Fibroblast of skin of scalp (primary cell): Measurements from ENCODE around the gene CD247.

ENCODE experiments used
- DNase-seq: peaks from one replicate; pipeline ENCODE4 v3.0.0-alpha.2; 2013

CD247 gene

DNA sequence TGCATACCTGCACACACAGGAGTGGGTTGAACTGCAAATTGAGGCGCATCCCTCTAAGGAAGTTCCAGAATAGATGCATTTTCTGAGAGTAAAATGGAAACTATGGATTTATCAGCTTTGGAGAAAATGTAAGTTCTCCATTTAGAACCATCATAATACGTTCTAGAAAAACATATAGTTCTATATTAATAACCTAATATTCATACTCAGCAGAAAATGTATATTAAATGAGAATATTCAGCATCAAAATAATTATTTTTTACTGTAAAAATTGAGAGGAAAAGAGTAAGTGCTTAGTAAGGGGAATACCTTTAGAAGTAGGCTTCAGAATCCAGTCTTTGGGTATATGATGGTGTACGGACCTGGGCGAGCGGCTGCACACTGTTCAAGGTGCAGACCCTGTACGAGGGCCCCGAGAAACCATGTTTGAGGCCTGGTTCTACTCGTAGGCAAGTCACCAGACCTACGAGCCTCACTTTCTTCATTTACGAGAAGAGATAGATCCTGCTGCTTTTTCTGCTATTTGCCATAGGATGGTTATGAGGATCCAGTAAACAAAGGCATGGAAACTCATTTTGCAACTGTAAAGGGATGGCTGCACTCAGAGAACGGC, 6.8 kb downstream of the CD247 start:
- no peak for DNase-seq

DNA sequence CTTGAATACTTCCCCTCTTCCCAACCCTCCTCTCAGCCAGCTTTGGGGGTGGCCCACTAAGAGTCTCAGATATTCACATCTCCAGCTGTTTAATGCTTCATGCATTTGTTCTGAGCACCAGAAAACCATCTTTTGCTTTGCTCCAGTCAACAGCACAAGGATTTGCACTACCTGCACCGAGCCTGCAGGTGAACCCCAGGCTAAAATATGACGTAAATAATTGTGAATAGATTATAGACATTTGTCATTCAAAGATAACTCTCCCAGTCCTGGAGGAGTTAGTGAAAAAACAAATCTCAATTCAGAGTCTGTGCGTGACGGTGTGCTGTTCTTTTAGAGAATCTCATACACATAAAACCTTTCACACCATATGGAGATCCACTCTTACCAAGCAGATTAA, 7.4 kb downstream of the CD247 start:
- no peak for DNase-seq

DNA sequence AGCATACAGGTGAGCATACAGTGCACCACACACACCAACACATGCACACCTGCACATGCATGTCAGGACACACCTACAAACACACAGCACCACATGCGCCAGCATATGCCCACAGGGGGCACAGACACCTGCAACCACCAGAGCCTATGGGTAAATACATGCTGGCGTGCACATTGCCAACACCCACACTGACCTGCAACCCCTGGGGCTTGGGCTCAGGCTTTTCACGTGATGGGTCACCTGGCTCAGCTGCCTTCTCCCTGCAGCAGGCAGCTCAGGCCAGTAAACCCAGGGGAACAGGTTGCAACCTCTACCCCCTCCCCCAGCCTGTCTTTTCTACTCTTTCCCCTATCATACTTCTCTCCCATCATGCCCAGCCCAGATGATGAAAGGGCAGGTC, 8.1 kb downstream of the CD247 start:
- no peak for DNase-seq

DNA sequence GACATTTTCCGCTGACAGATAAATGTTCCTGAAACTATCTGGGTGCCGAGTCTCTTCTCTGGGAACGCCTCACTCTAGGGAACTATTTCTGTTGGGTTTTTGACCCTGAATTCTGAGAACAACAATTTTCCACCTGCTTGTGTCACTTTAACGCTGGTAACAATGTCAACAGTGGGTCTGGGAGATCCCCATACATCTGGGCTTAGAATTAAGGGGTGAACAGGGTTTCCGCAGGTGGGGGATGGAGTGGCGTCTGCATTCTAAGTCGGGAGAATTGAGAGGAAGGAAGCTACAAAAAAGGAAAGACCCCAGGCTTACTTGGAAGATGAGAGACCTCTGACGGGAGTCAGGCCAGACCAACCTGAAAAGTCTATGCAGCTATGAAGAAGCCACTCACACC, 8.7 kb downstream of the CD247 start:
- DNase-seq, result no peak

DNA sequence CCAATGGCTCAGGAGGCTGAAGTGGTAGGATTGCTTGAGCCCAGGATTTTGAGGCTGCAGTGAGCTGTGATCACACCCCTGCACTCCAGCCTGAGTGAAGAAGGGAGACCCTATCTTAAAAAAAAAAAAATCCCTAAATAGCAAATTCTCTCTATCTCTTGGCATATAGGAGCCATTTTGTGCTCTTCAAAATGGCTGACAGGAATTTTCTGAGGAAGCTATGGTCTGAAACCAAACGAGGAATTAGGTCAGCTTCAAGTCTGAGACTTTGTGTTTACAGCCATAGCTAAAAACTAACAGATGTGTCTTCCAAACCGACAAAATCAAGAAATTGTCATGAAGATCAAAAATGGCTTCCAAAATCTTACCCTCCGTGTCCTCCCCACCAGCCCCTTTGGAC, 10.6 kb downstream of the CD247 start:
- no peak for DNase-seq

DNA sequence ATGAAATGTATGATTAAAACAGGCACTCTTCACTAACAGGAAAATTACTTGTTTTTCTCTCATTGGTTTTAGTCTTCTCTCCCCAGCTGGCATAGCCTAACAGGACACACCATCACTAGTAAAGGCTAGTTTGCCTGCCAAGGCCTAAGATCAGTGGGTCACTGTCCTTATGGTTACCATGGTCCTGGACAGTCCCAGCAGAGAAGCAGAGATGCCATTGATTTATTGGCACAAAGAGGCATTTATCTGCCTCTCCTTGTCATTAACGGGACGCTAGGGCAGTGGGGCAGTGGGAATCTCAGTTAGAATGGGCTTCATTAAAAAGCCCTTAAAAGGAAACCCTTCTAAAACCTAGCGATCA, 13.9 kb downstream of the CD247 start:
- DNase-seq, result no peak

DNA sequence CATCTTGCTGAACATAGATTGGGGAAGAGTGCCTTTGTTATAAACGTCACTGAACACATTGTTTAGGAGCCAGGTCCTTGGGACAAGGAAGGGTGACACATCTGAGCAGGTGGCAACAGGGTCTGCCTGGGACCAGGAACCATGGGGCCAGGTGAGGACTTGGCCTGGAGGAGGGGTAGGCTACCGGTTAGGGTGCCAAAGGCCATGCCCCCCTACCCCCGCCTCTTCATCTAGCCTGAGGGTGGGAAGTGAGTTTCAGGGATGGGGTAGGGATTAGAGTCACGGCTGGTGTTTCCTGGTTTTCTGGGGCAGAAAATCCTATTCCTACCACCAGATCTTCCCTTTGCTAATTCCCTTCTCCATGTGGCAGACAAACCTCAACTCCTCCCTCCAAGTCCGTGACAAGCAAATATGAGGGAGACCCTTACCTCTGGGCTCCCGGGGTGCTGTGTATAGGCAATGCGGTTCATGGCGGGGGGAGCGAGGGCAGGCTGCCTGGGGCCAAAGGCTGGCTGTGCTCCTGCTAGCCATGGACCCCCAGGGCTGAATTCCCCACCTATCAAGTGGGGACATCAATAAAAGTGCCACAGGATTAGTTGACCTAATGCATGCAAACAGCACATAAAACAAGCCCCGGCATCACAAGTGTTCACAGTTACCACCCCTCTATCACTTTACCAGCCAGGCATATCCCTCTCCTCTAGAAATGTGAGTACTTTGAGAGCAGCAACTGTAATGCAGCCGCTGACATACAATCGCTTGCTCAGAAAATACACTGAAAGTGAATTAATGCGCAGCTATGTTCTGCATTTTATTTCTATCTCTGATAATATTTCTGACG, 14.5 kb downstream of the CD247 start:
- DNase-seq, result no peak

DNA sequence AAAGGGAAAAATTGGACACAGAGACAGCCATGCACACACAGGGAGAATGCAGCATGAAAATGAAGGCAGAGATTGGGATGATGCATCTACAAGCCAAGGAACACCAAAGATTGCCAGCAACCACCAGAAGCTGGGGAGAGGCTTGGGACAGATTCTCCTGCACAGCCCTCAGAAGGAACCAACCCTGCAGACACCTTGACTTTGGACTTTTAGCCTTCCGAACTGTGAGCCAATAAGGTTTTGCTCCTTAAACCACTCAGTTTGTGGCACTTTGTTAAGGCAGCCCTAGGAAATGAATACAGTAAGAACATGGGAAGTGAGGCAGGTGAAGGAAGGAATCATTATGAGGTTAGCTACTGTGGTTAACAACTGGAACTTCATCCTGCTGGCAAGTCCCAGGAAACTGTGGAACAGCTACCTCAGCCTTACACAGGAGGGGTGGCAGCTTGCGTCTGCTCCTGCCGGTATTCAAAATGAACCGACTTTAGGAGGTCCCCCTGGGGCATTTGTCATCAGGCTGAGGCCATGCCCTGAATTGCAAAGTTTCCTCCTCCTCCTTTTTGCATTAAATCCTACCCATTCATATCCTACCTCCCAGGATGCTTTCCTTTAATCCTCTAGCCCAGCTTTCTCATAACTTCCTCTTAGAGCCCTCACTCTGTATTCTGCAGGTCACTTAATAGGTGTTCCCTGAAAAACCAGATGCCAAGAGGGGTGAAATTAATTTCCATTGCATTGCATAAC, 15.4 kb downstream of the CD247 start:
- DNase-seq, result no peak

DNA sequence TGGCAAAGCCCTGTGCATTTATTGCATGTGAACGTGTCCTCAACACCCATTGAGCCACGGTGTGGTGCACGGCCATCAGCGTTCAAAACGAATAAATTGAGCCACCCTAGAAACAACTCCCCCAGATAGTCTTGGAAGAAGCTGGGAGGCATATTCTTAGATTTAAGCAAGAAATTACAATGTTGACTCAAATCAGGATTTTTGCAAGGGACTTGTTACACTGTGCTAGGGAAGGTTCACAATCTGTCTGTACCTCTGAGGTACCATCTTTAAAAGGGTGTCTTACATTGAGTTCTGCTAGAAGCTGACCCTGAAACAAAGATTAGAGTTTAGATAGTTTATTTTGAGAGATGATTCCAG, 16.2 kb downstream of the CD247 start:
- no peak for DNase-seq

DNA sequence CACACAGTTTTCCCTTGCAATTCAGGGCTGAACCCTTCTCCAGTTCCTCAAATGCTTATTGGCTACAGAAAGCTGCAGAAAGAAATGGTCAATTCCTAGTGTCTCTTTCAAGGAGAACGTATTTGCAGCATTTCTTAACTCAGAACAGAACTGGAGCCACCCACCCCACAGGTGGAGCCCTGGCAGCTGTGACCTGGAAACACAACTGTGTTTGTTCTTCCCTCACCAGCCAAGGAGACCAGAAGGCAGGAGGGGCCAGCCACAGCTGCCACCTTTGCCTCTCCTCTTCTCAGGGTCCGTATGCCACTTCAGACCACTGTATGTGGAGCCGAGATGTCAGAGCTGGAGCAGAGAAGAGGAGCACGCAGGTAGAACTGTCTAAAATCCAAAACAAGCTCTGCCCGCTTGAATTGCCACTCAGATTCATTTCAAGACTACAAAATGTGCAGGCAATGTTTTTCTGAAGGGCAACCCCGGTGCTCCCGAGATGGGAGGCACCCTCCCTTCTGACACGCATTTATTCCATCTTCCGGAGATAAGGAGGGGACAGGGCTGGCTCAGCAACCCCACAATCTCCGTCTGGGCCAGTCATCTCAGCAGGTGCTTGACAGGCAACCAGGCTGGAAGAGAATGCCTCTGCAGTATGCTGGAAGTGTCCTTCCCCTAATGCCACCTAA, 16.7 kb downstream of the CD247 start:
- no peak for DNase-seq

DNA sequence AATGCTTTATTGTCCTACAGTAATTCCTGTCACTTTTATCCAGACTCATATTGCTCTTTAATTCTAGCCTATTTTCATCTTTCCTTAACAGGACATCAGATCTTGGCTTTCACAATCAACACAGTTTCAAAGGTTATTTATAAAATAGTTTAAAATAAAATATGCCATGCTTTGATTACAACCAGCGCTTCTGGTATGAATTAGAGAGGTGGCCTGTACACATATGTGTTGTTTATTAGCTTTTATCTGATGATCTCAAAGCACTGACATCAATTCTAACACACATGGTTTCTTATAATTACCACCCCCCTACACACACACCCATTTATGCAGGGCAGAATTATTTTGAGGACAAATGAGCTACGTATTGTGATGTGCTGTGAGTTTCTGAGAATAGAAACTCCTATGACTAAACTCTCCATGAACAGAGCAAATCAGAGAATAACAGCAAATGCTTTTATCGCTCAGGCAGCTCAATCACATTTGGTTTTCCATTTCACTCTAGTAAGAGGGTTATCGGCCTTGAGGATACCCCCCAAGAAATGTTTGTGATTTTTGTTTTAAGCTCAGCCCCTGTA, 18.0 kb downstream of the CD247 start:
- no peak for DNase-seq

DNA sequence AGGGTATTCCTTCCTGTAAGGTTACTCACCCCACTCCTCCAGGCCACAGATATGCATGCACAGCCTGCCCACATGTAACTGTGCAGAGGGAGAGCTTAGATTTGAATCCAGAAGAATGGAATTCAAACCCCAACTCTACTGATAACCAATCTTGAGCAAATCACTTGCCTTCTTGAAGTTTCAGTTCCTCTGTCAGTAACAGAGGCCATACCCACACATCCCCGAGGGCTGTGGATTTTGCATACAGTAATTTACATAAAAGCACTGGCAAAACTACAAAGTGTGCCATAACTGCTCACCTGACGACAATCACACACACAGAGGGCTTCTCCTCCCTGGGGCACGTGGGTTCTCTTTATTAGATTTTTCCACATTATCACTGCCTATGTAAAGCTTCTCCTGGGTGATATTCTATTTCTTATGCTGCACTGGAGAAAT, 18.6 kb downstream of the CD247 start:
- DNase-seq, result no peak

DNA sequence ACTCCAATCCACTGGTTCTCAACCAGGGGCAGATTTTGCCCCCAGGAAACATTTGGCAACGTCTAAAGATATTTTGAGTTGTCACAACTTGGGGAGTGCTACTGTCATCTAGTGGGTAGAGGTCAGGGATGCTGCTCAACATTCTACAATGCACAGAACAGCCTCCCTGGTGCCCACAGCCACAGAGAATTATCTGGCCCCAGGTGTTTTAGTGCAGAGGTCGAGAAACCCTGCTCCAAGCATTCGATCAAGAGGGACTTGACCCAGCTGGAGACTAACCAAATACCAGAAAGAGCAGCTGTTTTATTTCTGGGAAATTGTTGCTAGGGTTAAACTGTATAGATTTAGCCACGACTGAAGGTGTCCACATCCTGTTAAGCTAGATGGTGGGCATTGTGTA, 19.2 kb downstream of the CD247 start:
- no peak for DNase-seq

DNA sequence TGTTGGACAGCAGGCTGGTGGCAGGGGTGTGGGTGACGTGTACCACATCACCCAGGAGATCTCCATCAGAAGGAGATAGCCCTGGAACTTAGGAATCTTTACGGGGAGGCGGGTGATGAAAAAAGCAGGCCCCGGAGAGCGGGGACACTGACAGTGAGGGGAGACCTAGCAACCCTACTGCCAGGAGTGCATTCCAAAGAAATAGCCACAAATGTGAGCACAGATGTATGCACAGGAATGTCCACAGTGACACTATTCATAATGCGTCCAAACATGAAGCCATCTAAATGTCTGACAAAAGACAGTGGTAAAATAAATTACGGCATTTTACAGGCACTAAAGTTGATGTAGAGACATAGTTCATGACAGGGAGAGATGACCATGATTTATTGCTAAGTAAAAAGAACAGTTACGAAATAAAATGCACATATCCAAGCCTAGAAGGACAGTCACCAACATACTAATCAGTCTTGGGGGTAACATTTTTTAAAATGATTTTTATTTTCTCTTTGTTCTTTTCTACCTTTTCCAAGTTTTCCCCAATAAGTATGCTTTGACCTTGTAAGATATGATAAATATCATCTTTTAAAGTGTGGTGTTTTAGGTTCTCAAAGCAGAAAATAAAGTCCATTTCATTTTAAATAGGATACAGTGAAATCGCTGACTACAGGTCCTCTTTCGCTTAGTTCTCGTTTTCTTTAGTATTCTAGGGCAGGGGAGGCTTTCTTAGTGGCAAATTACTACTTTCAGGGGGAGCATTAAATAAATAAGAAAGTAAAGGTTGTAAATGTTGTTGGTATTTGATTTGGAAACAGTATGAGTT, 21.3 kb downstream of the CD247 start:
- no peak for DNase-seq

DNA sequence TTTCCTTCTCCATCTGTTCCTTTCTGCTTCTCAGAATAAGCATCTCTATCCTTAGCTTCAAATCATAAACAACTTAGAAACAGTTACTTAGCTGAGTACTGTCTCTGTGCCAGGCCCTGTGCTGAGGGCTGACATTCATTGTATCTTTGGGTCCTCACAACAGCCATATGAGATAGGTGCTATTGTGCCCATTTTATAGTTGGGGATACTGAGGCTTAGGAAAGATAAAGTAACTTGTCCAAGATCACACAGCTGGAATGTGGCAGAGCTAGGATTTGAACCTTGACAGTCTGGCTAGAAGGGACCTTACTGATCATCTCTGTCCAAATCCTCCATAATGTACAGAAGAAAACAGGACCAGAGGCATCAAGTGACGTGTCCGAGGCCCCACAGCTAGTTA, 25.0 kb downstream of the CD247 start:
- DNase-seq, result no peak

DNA sequence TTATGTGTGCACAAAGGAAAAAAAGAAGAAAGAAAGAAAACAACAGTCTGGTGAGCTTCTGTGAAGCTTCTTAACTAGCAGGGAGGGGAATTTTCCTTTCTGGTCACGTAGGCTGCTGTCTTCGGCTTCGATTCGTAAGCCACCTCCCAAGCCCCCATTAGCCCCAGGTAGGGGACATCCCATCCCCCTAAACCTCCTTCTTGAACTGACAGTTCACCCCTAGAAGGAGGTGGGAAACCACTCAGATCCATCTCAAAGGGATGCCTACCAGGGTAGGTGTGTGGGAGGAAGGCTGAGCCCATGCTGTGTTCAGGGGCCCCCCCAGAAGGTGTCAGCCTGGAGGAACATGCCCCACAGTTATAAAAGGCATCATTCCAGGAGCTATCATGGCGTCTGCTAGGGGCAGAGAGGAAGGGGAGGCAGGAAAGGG, 25.8 kb downstream of the CD247 start:
- no peak for DNase-seq

DNA sequence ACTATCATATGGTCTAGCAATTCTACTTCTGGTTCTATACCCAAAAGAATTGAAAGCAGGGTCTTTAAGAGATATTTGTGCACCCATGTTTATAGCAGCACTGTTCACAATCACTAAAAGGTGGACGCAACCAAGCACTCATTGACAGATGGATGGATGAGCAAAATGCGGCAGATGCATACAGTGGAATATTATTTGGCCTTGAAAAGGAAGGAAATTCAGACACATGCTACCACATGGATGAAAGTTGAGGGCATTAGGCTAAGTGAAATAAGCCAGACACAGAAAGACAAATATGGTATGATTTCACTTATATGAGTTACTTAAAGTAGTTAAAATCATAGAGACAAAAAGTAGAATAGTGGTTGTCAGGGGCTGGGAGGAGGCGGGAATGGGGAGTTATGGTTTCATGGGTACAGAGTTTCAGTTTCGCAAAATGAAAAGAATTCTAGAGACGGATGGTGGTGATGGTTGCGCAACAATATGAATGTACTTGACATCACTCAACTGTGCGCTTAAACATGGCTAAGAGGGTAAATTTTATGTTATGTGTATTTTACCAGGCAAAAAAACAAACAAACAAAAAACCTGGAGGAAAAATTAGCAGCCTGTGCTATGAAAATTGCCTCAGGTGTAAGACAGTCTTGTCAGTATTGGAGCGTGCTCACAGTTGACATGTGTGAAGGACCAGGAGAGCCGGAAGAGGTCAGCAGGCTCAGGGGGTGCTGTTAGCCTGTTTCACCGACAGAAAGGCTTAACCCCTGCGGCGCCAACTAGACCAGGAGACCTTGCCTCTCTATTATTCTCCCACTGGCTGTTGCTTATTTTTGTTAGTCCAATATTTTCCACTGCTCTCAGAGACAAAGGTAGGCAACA, 26.5 kb downstream of the CD247 start:
- no peak for DNase-seq

DNA sequence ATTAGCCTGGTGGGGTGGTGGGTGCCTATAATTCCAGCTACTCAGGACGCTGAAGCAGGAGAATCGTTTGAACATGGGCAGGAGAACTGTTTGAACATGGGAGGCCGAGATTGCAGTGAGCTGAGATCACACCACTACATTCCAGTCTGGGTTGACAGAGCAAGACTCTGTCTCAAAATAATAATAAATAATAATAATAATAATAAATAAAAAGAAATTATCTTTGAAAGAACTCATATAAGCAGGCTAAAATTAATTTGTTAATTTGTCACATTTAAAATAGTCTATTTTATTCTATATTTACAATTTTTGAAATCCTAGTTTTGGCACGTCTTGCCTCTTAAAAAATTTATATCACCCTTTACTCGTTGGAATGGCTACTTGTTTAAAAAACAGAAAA, 27.6 kb downstream of the CD247 start:
- DNase-seq, result no peak

DNA sequence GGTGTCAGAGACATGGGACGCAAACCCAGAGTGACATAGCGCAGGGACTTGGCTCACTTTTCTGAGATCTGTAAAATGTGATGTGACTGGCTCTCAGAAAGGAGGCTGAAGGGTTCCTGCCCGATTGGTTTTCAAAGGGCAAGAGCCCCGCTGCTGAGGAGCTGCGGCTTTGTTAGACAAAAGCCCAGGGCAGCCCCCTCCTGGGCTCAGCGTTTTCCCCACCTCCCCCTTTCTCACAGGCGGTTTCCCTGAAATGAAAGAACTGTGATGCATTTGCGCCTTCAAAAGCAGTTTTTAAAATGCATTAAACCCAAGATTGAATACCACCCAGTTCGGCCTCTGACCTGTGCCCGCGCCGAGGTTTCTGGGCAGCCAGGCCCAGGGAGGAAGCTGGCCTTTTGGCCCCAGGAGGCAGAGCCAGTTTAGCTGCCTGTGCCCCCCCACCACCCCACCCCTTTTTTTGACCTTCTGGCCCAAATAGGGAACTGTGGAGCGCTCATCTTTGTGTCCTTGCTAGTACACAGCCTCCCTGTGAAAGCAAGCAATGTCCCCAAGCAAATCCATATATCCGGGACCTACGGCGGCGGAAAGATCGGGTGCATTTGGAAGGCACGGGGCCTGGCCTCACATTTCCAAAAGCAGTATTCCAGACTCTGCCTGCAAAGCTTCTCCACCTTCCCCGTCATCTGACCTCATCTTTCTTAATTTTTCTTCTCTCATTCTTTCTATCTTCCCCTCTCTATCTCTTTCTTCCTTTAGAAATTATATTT, 28.6 kb downstream of the CD247 start:
- no peak for DNase-seq

DNA sequence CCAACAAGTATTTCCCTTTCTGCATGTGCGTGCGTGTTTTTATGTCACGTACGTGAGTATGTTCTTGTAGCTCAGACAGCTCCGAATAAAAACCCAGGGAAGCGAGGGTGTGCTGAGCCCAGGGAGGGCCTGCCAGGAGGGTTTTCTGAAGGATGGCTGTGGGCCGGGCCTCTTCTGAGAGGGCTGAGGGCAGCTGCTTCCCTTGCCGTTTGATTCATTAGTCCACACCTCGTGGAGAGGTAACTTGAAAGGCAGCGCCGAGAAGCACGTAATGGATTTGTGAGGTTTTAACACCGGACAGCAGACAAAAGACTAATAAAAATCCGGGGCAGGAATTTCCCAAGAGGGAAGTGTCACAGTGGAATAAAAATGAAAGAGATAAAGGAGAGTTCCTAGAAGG, 29.5 kb downstream of the CD247 start:
- no peak for DNase-seq
